SU-DHL-6 (cell line): ENCODE measurements around the gene RSF1.

ENCODE experiments used
- H2AFZ ChIP-seq: fragments of 200-600 bp; sonication (generic); 2 replicates; pipeline ENCODE4 v1.6.1; 2014; ENCODE audit warnings: low read depth, mild to moderate bottlenecking, moderate library complexity, mixed read lengths, antibody characterized with exemption, low read length; ENCODE audit not compliant: severe bottlenecking
- H3F3A ChIP-seq: fragments of 200-600 bp; shearing (Covaris generic); 2 replicates; pipeline ENCODE4 v1.6.0; 2016; ENCODE audit warnings: antibody characterized with exemption, mild to moderate bottlenecking; ENCODE audit not compliant: insufficient read depth
- H3K27ac ChIP-seq: fragments of 200-600 bp; sonication (generic); 2 replicates; pipeline ENCODE4 v1.5.1; 2016; ENCODE audit warnings: low read depth, mild to moderate bottlenecking, low read length, moderate library complexity, mixed read lengths
- H3K27me3 ChIP-seq: fragments of 200-600 bp; sonication (generic), shearing (Covaris generic); 2 replicates; pipeline ENCODE4 v1.6.0; 2014; ENCODE audit warnings: mild to moderate bottlenecking, low read length
- H3K36me3 ChIP-seq: fragments of 200-600 bp; sonication (generic); 2 replicates; pipeline ENCODE4 v1.6.1; 2014; ENCODE audit warnings: mild to moderate bottlenecking, low read length, mixed read lengths
- H3K4me2 ChIP-seq: fragments of 300-600, 200-600 bp; shearing (Covaris generic), sonication (generic); 2 replicates; pipeline ENCODE4 v1.6.0; 2014; ENCODE audit warnings: low read length, low read depth, mild to moderate bottlenecking; ENCODE audit not compliant: poor library complexity, severe bottlenecking
- H3K4me3 ChIP-seq: fragments of 200-600 bp; sonication (generic); 2 replicates; pipeline ENCODE4 v1.5.1; 2014; ENCODE audit warnings: antibody characterized with exemption, low read length, mild to moderate bottlenecking, mixed read lengths; ENCODE audit not compliant: insufficient read depth, poor library complexity, severe bottlenecking
- H3K79me2 ChIP-seq: fragments of 200-600 bp; sonication (generic); 2 replicates; pipeline ENCODE4 v1.6.1; 2014; ENCODE audit warnings: mild to moderate bottlenecking, low read length, moderate library complexity; ENCODE audit not compliant: insufficient read depth
- H3K9ac ChIP-seq: fragments of 200-600 bp; sonication (generic); 2 replicates; pipeline ENCODE4 v1.7.0; 2014; ENCODE audit warnings: mild to moderate bottlenecking, low read length
- H3K9me2 ChIP-seq: fragments of 200-600 bp; sonication (generic); replicated peaks from 2 replicates; pipeline ENCODE4 v1.6.1; 2014; ENCODE audit warnings: low read length; ENCODE audit not compliant: insufficient read depth
- H3K9me3 ChIP-seq: fragments of 200-600 bp; sonication (generic); 2 replicates; pipeline ENCODE4 v1.6.1; 2014; ENCODE audit warnings: low read length, mixed read lengths; ENCODE audit not compliant: insufficient read depth
- H4K20me1 ChIP-seq: fragments of 200-600 bp; sonication (generic); 2 replicates; pipeline ENCODE4 v1.6.1; 2014; ENCODE audit warnings: low read depth, mild to moderate bottlenecking, antibody characterized with exemption, low read length, moderate library complexity, mixed read lengths
- EZH2phosphoT487 ChIP-seq: fragments of 200-600 bp; sonication (generic), shearing (Covaris generic); conservative IDR thresholded peaks from 2 replicates; pipeline ENCODE4 v1.6.1; 2018; ENCODE audit warnings: mild to moderate bottlenecking, antibody characterized with exemption, low read length, moderate library complexity, mixed read lengths
- TF ChIP-seq, protein P1 (sequence below): fragments of 200-600 bp; sonication (generic); IDR thresholded peaks from one replicate; pipeline ENCODE4 v1.5.1; 2017; ENCODE audit warnings: antibody characterized with exemption, mild to moderate bottlenecking, low read length, moderate library complexity; ENCODE audit not compliant: insufficient read depth, poor library complexity, severe bottlenecking

RSF1 gene

DNA sequence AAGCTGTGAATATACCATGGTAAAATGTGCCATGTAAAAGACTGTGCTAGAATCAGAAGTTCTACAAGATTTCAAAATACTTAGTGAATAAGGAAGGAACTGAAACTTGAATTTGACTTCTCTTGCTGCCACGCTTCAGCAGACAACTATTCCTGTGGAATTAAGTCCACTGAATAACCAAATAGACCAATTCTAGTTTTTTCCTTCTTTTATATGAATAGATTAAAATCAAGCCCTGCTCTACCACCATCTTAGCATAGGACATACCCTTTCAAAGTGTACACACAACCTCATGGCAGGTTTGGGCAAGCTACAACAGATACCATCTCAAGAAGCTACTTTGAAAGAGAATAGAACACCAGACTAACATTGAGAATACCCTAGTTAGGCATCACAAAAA lies 159.6 kb downstream of the RSF1 start:
- Histone ChIP-seq H3K36me3 (peaks cover 3% of the 10 kb centered on the region; the same call in 1 of the 2 replicates), H3F3A (peaks cover 13% of the 10 kb centered on the region), H3K27me3 (no peaks in the 10 kb centered on the region), H3K27ac (no peak overlapping the region), H3K79me2 (no peaks in the 10 kb centered on the region), H3K4me2 (no peak overlapping the region), H4K20me1 (no peaks in the 10 kb centered on the region), H2AFZ (no peak overlapping the region), H3K4me3 (no peak overlapping the region), H3K9ac (no peak overlapping the region), H3K9me3 (no peaks in the 10 kb centered on the region), H3K9me2 (no peaks in the 10 kb centered on the region)
- no peak for TF ChIP-seq EZH2phosphoT487
- TF ChIP-seq, protein P1, sequence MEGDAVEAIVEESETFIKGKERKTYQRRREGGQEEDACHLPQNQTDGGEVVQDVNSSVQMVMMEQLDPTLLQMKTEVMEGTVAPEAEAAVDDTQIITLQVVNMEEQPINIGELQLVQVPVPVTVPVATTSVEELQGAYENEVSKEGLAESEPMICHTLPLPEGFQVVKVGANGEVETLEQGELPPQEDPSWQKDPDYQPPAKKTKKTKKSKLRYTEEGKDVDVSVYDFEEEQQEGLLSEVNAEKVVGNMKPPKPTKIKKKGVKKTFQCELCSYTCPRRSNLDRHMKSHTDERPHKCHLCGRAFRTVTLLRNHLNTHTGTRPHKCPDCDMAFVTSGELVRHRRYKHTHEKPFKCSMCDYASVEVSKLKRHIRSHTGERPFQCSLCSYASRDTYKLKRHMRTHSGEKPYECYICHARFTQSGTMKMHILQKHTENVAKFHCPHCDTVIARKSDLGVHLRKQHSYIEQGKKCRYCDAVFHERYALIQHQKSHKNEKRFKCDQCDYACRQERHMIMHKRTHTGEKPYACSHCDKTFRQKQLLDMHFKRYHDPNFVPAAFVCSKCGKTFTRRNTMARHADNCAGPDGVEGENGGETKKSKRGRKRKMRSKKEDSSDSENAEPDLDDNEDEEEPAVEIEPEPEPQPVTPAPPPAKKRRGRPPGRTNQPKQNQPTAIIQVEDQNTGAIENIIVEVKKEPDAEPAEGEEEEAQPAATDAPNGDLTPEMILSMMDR = no peak

DNA sequence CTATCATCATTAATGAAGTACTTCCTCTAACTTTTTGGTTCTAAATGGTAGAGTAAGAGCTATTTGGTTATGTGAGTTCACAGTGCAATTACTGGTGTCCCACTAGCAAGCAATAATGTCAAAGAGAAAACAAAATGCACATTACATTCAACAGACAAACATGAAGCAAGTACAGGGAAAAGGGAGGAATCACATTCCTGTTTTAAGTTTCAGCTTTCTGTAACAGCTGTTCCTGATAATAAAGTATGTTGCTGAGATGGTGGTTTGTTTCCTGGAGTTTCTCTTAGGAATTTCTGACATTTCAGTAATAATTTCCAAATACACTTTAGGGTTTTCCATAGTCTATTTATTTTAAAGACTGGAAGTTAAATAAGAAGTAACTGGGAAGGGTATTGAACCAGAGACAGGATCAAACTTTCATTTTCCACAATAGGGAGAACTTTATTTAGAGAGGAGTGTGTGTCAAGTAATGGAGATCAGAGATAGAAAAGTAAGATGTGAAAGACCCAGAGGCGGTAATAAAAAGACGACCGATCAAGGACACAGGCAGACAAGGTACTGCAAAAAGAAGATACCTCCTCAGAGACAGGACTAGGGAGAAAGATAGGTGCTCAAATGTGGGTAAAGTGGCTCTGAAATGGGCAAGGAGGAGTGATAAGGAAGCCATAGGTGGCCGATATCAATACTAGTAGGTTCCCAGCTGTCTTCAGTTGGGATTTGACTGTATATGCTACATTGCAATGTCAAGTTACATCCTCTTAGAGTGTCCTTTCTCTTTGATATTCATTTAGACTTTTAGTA lies 162.1 kb downstream of the RSF1 start:
- Histone ChIP-seq H2AFZ (no peak overlapping the region), H3K27ac (no peak overlapping the region), H3K9ac (no peak overlapping the region), H3K79me2 (no peaks in the 10 kb centered on the region), H3K27me3 (no peaks in the 10 kb centered on the region), H3K9me2 (no peaks in the 10 kb centered on the region), H3K4me2 (no peak overlapping the region), H3K36me3 (no peaks in the 10 kb centered on the region), H3K4me3 (no peak overlapping the region), H3F3A (peaks cover 10% of the 10 kb centered on the region; the same call in 1 of the 2 replicates), H3K9me3 (no peaks in the 10 kb centered on the region), H4K20me1 (no peaks in the 10 kb centered on the region)
- no peak for TF ChIP-seq EZH2phosphoT487
- TF ChIP-seq, protein P1 = no peak

DNA sequence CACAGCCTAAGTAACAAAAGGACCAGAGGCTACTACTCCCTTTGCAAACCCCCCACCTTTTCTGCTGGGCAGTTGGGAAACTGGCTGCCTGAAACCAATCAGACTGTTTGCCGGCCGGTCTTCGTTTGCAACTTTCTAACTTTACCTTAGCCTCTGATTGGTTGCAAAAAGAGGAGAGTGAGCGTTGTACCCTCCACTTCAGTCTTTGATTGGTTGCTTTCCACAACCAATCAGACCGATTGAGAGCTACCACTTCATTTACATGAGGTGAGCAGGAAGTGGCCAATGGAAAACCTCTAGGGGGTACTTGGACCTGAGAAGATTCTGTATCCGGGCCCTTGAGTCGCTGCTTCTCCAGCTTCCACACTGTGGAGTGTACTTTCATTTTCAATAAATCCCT lies 164.2 kb downstream of the RSF1 start:
- no peaks in the 10 kb centered on the region for H4K20me1 ChIP-seq
- no peak overlapping the region for H3K4me2 ChIP-seq
- H3K4me3 ChIP-seq = no peak overlapping the region
- TF ChIP-seq EZH2phosphoT487 = no peak
- TF ChIP-seq, protein P1 = no peak
- no peak overlapping the region for H3K27ac ChIP-seq
- no peaks in the 10 kb centered on the region for H3K9me2 ChIP-seq
- H3K9ac ChIP-seq = no peak overlapping the region
- H3K36me3 ChIP-seq = no peaks in the 10 kb centered on the region
- no peaks in the 10 kb centered on the region for H3K79me2 ChIP-seq
- H2AFZ ChIP-seq = no peak overlapping the region
- no peaks in the 10 kb centered on the region for H3K27me3 ChIP-seq
- H3K9me3 ChIP-seq = no peaks in the 10 kb centered on the region
- peaks cover 7% of the 10 kb centered on the region; the same call in 1 of the 2 replicates for H3F3A ChIP-seq
